Activated B cell treated with CpG ODN at 0.5 μM for 24 hours (primary cell): ENCODE data around the gene LRP8. TPM values are rescaled to one million over a fixed set of nuclear protein-coding genes. Genes with fewer than 3 reads are reported as not detected.

Experiments
- ATAC-seq: fragments of 200-7000 bp; cut with Tn5 transposase; one replicate; pipeline ENCODE4 v1.10.0; 2021; ENCODE audit warnings: low read depth, mild to moderate bottlenecking, moderate library complexity
- CTCF ChIA-PET: fragments of 350-600 bp; sonication (Branson Sonifier 250); formaldehyde crosslinking; loops from one replicate; lab custom pipeline; 2021; ENCODE audit warnings: antibody characterized with exemption; lab: Charles Lee
- POLR2A ChIA-PET: fragments of 350-600 bp; sonication (Branson Sonifier 250); formaldehyde crosslinking; loops from one replicate; lab custom pipeline; 2021; ENCODE audit warnings: antibody characterized with exemption; lab: Charles Lee
- DNase-seq: peaks from one replicate; pipeline ENCODE4 v3.0.0; 2022
- H3K27ac Mint-ChIP-seq: one replicate; pipeline ENCODE4 v1.8.0; 2020; ENCODE audit warnings: mixed read lengths
- H3K27me3 Mint-ChIP-seq: one replicate; pipeline ENCODE4 v1.8.0; 2021; ENCODE audit warnings: mixed read lengths
- H3K36me3 Mint-ChIP-seq: one replicate; pipeline ENCODE4 v1.8.0; 2021; ENCODE audit warnings: low read depth, mixed read lengths
- H3K4me1 Mint-ChIP-seq: one replicate; pipeline ENCODE4 v1.8.0; 2021; ENCODE audit warnings: mixed read lengths
- H3K4me3 Mint-ChIP-seq: one replicate; pipeline ENCODE4 v1.8.0; 2020; ENCODE audit warnings: mild to moderate bottlenecking, mixed read lengths
- H3K9me3 Mint-ChIP-seq: one replicate; pipeline ENCODE4 v1.8.0; 2020; ENCODE audit warnings: mixed read lengths
- CTCF ChIP-seq: fragments of 200-600 bp; IDR thresholded peaks from one replicate; pipeline ENCODE4 v1.8.0; 2022; ENCODE audit warnings: antibody characterized with exemption, mild to moderate bottlenecking
- intact Hi-C: fragments of 100-400 bp; cut with micrococcal nuclease; formaldehyde crosslinking; loops from one replicate; pipeline ENCODE4 v1.15.1; 2024
- total RNA-seq: library from RNA; stranded (reverse); gene quantifications from 2 replicates; pipeline ENCODE4 v1.2.3, GENCODE V29; 2022

Gene LRP8
- total RNA-seq, 1 donor from 2014 or later: 40.6 TPM

- ChIA-PET POLR2A (no interaction called here), CTCF (no interaction called here)
- no peaks in the 10 kb centered on the region for H3K4me1 Mint-ChIP-seq
- peak; percentile 4 for DNase-seq
- H3K9me3 Mint-ChIP-seq: no peaks in the 10 kb centered on the region
- intact Hi-C loops: no loop called here
- TF ChIP-seq CTCF: no peak
- no peak for ATAC-seq
- H3K27ac Mint-ChIP-seq: no peak overlapping the region
- H3K27me3 Mint-ChIP-seq: no peaks in the 10 kb centered on the region
- no peak overlapping the region for H3K4me3 Mint-ChIP-seq
- no peaks in the 10 kb centered on the region for H3K36me3 Mint-ChIP-seq
These were observed 23.2 kb upstream of the LRP8 start for GRCh38 chr1:53350853-53351767.

- ChIA-PET CTCF (no interaction called here), POLR2A (no interaction called here)
- no peak for DNase-seq
- Mint-ChIP-seq H3K27ac (no peak overlapping the region), H3K4me3 (no peak overlapping the region), H3K27me3 (no peaks in the 10 kb centered on the region), H3K36me3 (no peaks in the 10 kb centered on the region), H3K9me3 (no peaks in the 10 kb centered on the region), H3K4me1 (peaks cover 6% of the 10 kb centered on the region)
- no peak for ATAC-seq
- intact Hi-C loops: no loop called here
- no peak for TF ChIP-seq CTCF
These were observed 22.3 kb upstream of the LRP8 start for GRCh38 chr1:53349968-53350852.

GRCh38 chr1:53349369-53349835 lies 21.5 kb upstream of the LRP8 start:
- ATAC-seq (no peak), DNase-seq (no peak)
- Mint-ChIP-seq H3K27ac (no peak overlapping the region), H3K4me1 (peaks cover 10% of the 10 kb centered on the region), H3K36me3 (no peaks in the 10 kb centered on the region), H3K27me3 (no peaks in the 10 kb centered on the region), H3K4me3 (no peak overlapping the region), H3K9me3 (no peaks in the 10 kb centered on the region)
- TF ChIP-seq CTCF: no peak
- intact Hi-C loops: no loop called here
- ChIA-PET POLR2A (no interaction called here), CTCF (no interaction called here)

GRCh38 chr1:53348486-53349368 lies 20.9 kb upstream of the LRP8 start:
- ChIA-PET POLR2A (no interaction called here), CTCF (no interaction called here)
- Mint-ChIP-seq H3K4me3 (no peak overlapping the region), H3K9me3 (no peaks in the 10 kb centered on the region), H3K4me1 (peaks cover 10% of the 10 kb centered on the region), H3K27ac (no peak overlapping the region), H3K27me3 (no peaks in the 10 kb centered on the region), H3K36me3 (no peaks in the 10 kb centered on the region)
- TF ChIP-seq CTCF: no peak
- intact Hi-C loops: no loop called here
- no peak for ATAC-seq
- peak; percentile 6 for DNase-seq
